Esophagus squamous epithelium (tissue), 5 donors: Measurements from ENCODE around the gene HOXA13. TPM values are rescaled to one million over a fixed set of nuclear protein-coding genes. Genes with fewer than 3 reads are reported as not detected.

Experiments used
- DNase-seq: peaks from one replicate; lab custom pipeline; 2025; lab: John Stamatoyannopoulos, UW
- H3K27ac ChIP-seq, 4 donors: fragments of 200-600 bp; sonication (generic); one replicate each; pipeline ENCODE4 v1.5.1; 2016 to 2019; ENCODE audit warnings: mild to moderate bottlenecking in 1 of 4
- H3K27me3 ChIP-seq, 4 donors: fragments of 200-600 bp; sonication (generic); 1 replicate in 3 of 4; 2 replicates in 1 of 4; pipeline versions ENCODE4 v1.5.1 to v1.6.0; 2017 to 2021; ENCODE audit warnings: antibody characterized with exemption in 1 of 4
- H3K36me3 ChIP-seq, 3 donors: fragments of 200-600 bp; sonication (generic); one replicate each; pipeline ENCODE4 v1.5.1; 2016 to 2019
- H3K4me1 ChIP-seq, 3 donors: fragments of 200-600 bp; sonication (generic); one replicate each; pipeline ENCODE4 v1.5.1; 2017 to 2019
- H3K4me3 ChIP-seq, 4 donors: fragments of 200-600 bp; sonication (generic); 1 replicate in 3 of 4; 2 replicates in 1 of 4; pipeline ENCODE4 v1.5.1; 2016 to 2019; ENCODE audit warnings: mild to moderate bottlenecking in 2 of 4, moderate library complexity in 1 of 4
- H3K9me3 ChIP-seq, 3 donors: fragments of 200-600 bp; sonication (generic); one replicate each; pipeline ENCODE4 v1.5.1; 2016 to 2019
- CTCF ChIP-seq, 6 experiments: fragments of 450-650 bp in 4 of 6; fragments of 200-600 bp in 2 of 6; sonication (generic) in 2 of 6; IDR thresholded peaks; one replicate each; pipeline ENCODE4 v1.5.1; 2016 to 2019; ENCODE audit warnings: antibody characterized with exemption in 6 of 6, mild to moderate bottlenecking in 4 of 6, moderate library complexity in 4 of 6
- POLR2A ChIP-seq, 4 donors: fragments of 450-650 bp; IDR thresholded peaks; one replicate each; pipeline ENCODE4 v1.6.1; 2017; ENCODE audit warnings: antibody characterized with exemption in 4 of 4, mild to moderate bottlenecking in 4 of 4, moderate library complexity in 3 of 4
- WGBS, 2 donors: methylation state at CpG; one replicate each; pipeline ENCODE4 v1.1.5; 2018; 5-methylcytosine and 5-hydroxymethylcytosine counted together
- intact Hi-C: fragments of 100-400 bp; cut with DNase I; formaldehyde crosslinking; loops from one replicate; pipeline ENCODE4 v1.15.0; 2022
- total RNA-seq, 4 donors: library from RNA; depleted of rRNA; stranded (reverse); fragments of >200 nt; gene quantifications; one replicate each; pipeline ENCODE4 v1.1.0, GENCODE V29; 2016
- donor health status: DM: yes; HTN: yes; CAD: no.

The HOXA13 gene
- not detected for total RNA-seq

GRCh38 chr7:27199849-27200760 is at the start of gene HOXA13:
Gene HOXA13 (minus strand): TSS chr7:27200091. CDS start chr7:27200077, 14 bp downstream.
- intact Hi-C loops = loop anchor here (10.0 kb wide), 1 partner anchor 815 kb away; no protein-coding TSS in a partner anchor
- Histone ChIP-seq H3K4me3 (peak within 1 kb of the TSS; percentile 22 to 62 (median 36)), H3K27me3 (peaks cover 50 to 100% (median 72%) of the 10 kb centered on the region in 4 donors), H3K27ac (no peak within 1 kb of the TSS), H3K9me3 (no peaks in the 10 kb centered on the region), H3K36me3 (no peaks in the 10 kb centered on the region), H3K4me1 (peaks cover 26 to 56% (median 34%) of the 10 kb centered on the region in 3 donors)
- DNase-seq = no peak
- 5 to 12% methylated on average over 11 to 18 of the region's 99 CpGs for WGBS, 2 donors
- TF ChIP-seq CTCF (IDR thresholded peaks at IDR 0.05) = no peak
- no peak for TF ChIP-seq POLR2A (IDR thresholded peaks at IDR 0.05)

GRCh38 chr7:27248911-27249723 is 49.2 kb upstream of the HOXA13 start:
- no peak for DNase-seq
- no peaks in the 10 kb centered on the region for H3K9me3 ChIP-seq
- no peak for TF ChIP-seq CTCF (IDR thresholded peaks at IDR 0.05)
- TF ChIP-seq POLR2A (IDR thresholded peaks at IDR 0.05) = no peak
- H3K27ac ChIP-seq = no peak overlapping the region
- H3K36me3 ChIP-seq = no peaks in the 10 kb centered on the region
- H3K4me1 ChIP-seq = peaks cover 22 to 41% (median 23%) of the 10 kb centered on the region in 3 donors
- H3K4me3 ChIP-seq = no peak overlapping the region
- 16 to 18% methylated on average over 9 to 17 of the region's 23 CpGs for WGBS, 2 donors
- intact Hi-C loops = no loop called here
- H3K27me3 ChIP-seq = peaks cover 32 to 100% (median 74%) of the 10 kb centered on the region in 4 donors

- Histone ChIP-seq H3K36me3 (no peaks in the 10 kb centered on the region), H3K27ac (no peak overlapping the region), H3K27me3 (peaks cover 39 to 100% (median 80%) of the 10 kb centered on the region in 4 donors), H3K4me3 (no peak overlapping the region), H3K4me1 (peaks cover 22 to 48% (median 23%) of the 10 kb centered on the region in 3 donors), H3K9me3 (no peaks in the 10 kb centered on the region)
- no peak for TF ChIP-seq POLR2A (IDR thresholded peaks at IDR 0.05)
- no peak for TF ChIP-seq CTCF (IDR thresholded peaks at IDR 0.05)
- WGBS, 2 donors = 33 to 60% methylated on average over 2 to 3 of the region's 3 CpGs
- no peak for DNase-seq
- intact Hi-C loops = no loop called here
Measured at GRCh38 chr7:27248427-27248806, 48.5 kb upstream of the HOXA13 start.

- peaks cover 26 to 55% (median 30%) of the 10 kb centered on the region in 3 donors for H3K4me1 ChIP-seq
- no peaks in the 10 kb centered on the region for H3K9me3 ChIP-seq
- no peak overlapping the region for H3K4me3 ChIP-seq
- no peaks in the 10 kb centered on the region for H3K36me3 ChIP-seq
- 51 to 57% methylated on average over 2 to 3 of the region's 4 CpGs for WGBS, 2 donors
- H3K27ac ChIP-seq = no peak overlapping the region
- TF ChIP-seq POLR2A (IDR thresholded peaks at IDR 0.05) (no peak), CTCF (IDR thresholded peaks at IDR 0.05) (no peak)
- intact Hi-C loops = no loop called here
- peaks cover 45 to 100% (median 83%) of the 10 kb centered on the region in 4 donors for H3K27me3 ChIP-seq
- DNase-seq = no peak
Measured at GRCh38 chr7:27247452-27248426, 47.8 kb upstream of the HOXA13 start.
